Stimulated activated naive CD8-positive, alpha-beta T cell treated with anti-CD3 and anti-CD28 coated beads, Interleukin-15, Interleukin-2, amounts not matched to agents 100 ng/mL and 50 ng/mL, for 24 hours (primary cell): Measurements from ENCODE around the gene NTN1.
A peak's percentile ranks its signal among the peaks of the same experiment; 100 is the strongest.

Experiments used
- H3K27ac Mint-ChIP-seq: one replicate; pipeline ENCODE4 v1.8.0; 2021; ENCODE audit warnings: mild to moderate bottlenecking, mixed read lengths
- H3K27me3 Mint-ChIP-seq: one replicate; pipeline ENCODE4 v1.8.0; 2021; ENCODE audit warnings: mixed read lengths
- H3K36me3 Mint-ChIP-seq: one replicate; pipeline ENCODE4 v1.8.0; 2021; ENCODE audit warnings: low read depth, mixed read lengths
- H3K4me1 Mint-ChIP-seq: one replicate; pipeline ENCODE4 v1.8.0; 2021; ENCODE audit warnings: low read depth, mixed read lengths
- H3K4me3 Mint-ChIP-seq: one replicate; pipeline ENCODE4 v1.8.0; 2021; ENCODE audit warnings: mild to moderate bottlenecking, mixed read lengths
- H3K9me3 Mint-ChIP-seq: one replicate; pipeline ENCODE4 v1.8.0; 2021; ENCODE audit warnings: mixed read lengths

The NTN1 gene

DNA sequence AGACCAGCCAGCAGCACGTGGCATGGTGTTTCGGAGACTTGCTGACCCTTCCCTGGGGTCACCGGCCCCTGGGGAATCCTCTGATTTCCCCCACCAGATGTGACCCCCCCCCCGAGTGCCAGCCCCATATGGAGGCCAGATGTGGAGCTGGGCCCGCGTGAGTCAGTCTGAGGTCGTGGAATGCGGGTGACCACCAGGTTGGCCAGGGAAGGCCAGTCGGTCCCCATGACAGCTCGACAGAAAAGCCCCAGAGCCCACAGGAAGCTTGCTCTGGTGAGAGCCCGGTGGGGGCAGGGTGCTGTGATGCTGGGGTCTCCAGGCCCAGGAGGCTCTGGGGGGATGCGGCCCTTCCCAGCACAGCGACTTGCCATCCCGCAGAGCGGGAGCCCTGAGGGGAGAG is 209.0 kb downstream of the NTN1 start:
- Mint-ChIP-seq H3K27ac (no peak overlapping the region), H3K36me3 (no peaks in the 10 kb centered on the region), H3K4me1 (peaks cover 3% of the 10 kb centered on the region), H3K27me3 (peaks cover 7% of the 10 kb centered on the region), H3K4me3 (no peak overlapping the region), H3K9me3 (no peaks in the 10 kb centered on the region)

GRCh38 chr17:9230861-9231260 is 209.6 kb downstream of the NTN1 start:
- no peaks in the 10 kb centered on the region for H3K36me3 Mint-ChIP-seq
- no peaks in the 10 kb centered on the region for H3K9me3 Mint-ChIP-seq
- no peak overlapping the region for H3K27ac Mint-ChIP-seq
- H3K27me3 Mint-ChIP-seq: peaks cover 7% of the 10 kb centered on the region
- peaks cover 8% of the 10 kb centered on the region for H3K4me1 Mint-ChIP-seq
- no peak overlapping the region for H3K4me3 Mint-ChIP-seq

DNA sequence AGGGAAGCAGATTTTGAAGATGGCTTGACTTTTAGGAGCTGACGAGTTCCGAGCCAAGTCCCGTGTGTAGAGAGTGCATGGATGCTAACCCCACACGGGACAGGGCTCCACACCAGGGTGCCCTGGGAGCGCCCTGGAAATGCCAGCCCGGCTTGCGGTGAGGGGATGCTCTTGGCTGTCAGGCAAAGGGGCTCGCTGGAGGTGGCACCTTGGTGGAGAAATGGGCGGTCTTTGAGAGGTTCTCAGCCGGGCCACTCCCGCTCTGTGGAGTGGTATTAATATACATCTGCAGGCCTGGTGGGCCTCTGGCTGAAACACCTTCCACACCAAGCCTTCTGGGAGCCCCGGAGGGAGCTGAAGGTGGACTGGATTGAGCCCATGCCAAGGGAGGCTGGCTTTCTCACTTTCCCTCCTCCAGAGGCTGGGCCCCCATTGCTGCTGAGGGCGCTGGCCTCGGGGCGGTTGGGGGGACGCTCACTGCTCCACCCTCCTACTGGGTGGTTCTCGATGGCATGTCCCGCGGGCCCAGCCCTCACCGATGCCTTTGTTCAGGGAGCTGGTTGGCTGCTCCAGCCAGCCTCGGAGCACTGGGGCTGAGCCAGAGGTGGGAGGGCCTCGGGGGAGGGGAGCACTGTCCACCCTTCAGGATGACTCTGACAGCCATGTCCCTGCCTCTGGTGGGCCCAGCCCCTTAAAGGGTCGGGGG is 210.3 kb downstream of the NTN1 start:
- Mint-ChIP-seq H3K9me3 (no peaks in the 10 kb centered on the region), H3K36me3 (no peaks in the 10 kb centered on the region), H3K27ac (no peak overlapping the region), H3K27me3 (peaks cover 7% of the 10 kb centered on the region), H3K4me1 (peaks cover 8% of the 10 kb centered on the region), H3K4me3 (no peak overlapping the region)

- Mint-ChIP-seq H3K27ac (no peak overlapping the region), H3K4me3 (no peak overlapping the region)
These were observed 210.8 kb downstream of the NTN1 start for GRCh38 chr17:9232155-9232475.

DNA sequence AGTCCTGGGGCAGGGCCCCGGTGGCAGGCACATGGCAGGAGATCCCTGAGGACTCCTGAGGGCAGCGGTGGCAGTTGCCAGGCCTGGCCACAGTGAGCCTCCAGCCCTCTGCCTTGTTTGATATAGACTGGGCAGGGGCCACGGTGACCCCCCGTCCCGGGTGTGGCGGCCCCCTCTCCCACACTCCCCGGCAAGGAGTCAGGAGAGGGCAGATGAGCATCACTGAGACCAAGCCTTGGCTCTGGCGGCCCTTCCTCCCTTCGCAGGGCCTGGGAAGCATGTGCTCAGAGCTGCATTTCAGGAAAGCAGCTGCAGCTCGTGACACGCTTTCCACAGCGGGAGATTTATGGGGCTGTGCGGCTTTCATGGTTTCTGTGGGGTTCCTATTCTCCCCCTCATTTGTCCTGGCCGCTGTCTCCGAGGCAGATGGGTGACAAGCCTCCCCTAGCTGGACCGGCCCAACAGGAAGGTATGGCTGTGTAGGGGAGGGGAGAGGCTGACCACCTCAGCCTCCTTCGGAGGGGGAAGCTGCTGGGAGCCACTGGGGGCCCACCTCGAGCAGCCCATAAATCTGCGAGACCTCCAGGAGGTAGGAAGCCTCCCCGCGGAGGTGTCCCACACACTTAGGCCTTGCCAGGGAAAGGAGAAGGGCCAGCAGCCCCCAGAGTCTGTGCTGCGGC is 211.4 kb downstream of the NTN1 start:
- Mint-ChIP-seq H3K36me3 (no peaks in the 10 kb centered on the region), H3K4me1 (peaks cover 8% of the 10 kb centered on the region), H3K27ac (no peak overlapping the region), H3K27me3 (peaks cover 7% of the 10 kb centered on the region), H3K4me3 (no peak overlapping the region), H3K9me3 (no peaks in the 10 kb centered on the region)

More at GRCh38 chr17:9232155-9232475, 210.8 kb downstream of the NTN1 start:
- peaks cover 8% of the 10 kb centered on the region for H3K4me1 Mint-ChIP-seq
- H3K36me3 Mint-ChIP-seq: no peaks in the 10 kb centered on the region
- peaks cover 7% of the 10 kb centered on the region for H3K27me3 Mint-ChIP-seq
- H3K9me3 Mint-ChIP-seq: no peaks in the 10 kb centered on the region

DNA sequence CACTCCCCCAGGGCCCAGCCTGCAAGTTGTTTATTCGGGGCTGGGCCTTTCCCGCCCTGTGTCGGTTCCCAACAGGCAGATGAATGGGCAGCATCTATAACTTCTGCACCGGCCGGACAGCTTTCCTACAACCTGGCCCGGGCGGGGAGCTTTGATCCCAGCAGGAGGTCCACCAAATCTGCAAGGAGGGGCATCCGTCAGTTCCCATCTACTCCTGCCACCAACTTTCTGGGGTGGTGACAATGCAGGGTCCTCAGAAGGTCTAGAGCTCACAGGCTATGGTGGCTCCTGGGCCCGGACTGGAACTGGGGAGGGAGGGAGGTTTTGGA is 211.9 kb downstream of the NTN1 start:
- Mint-ChIP-seq H3K4me3 (no peak overlapping the region), H3K4me1 (peaks cover 8% of the 10 kb centered on the region), H3K27me3 (peaks cover 7% of the 10 kb centered on the region), H3K9me3 (no peaks in the 10 kb centered on the region), H3K27ac (no peak overlapping the region), H3K36me3 (no peaks in the 10 kb centered on the region)

DNA sequence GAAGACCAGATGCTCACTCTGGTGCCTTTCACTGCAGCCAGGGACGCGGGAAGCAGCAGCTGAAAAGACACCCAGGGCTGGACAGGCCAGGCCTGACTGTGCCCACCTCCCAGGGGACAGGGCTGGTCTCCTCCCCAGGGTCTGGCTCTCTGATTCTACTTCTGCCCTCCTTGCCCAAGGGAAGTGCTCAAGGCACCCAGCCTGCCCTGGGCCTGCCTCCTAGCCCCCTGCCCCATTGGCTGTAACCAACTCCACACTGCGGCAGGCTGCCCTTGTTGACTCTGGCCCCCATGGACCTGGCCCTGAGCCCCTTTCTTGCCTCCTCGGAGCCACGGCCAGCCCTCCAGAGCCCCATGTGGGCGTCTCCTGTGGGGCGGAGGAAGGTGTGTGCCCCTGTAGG is 212.5 kb downstream of the NTN1 start:
- Mint-ChIP-seq H3K36me3 (no peaks in the 10 kb centered on the region), H3K4me1 (peaks cover 11% of the 10 kb centered on the region), H3K4me3 (no peak overlapping the region), H3K9me3 (no peaks in the 10 kb centered on the region), H3K27ac (no peak overlapping the region), H3K27me3 (peaks cover 7% of the 10 kb centered on the region)

- Mint-ChIP-seq H3K4me3 (no peak overlapping the region), H3K4me1 (peaks cover 18% of the 10 kb centered on the region), H3K9me3 (no peaks in the 10 kb centered on the region), H3K27ac (no peak overlapping the region), H3K36me3 (no peaks in the 10 kb centered on the region), H3K27me3 (peaks cover 5% of the 10 kb centered on the region)
These were observed 213.2 kb downstream of the NTN1 start for GRCh38 chr17:9234389-9234945.

- no peak overlapping the region for H3K4me3 Mint-ChIP-seq
- H3K27me3 Mint-ChIP-seq: peaks cover 4% of the 10 kb centered on the region
- no peaks in the 10 kb centered on the region for H3K36me3 Mint-ChIP-seq
- no peaks in the 10 kb centered on the region for H3K9me3 Mint-ChIP-seq
- peak overlapping the region; percentile 9 for H3K27ac Mint-ChIP-seq
- peaks cover 21% of the 10 kb centered on the region for H3K4me1 Mint-ChIP-seq
These were observed 214.0 kb downstream of the NTN1 start for GRCh38 chr17:9235346-9235745.

DNA sequence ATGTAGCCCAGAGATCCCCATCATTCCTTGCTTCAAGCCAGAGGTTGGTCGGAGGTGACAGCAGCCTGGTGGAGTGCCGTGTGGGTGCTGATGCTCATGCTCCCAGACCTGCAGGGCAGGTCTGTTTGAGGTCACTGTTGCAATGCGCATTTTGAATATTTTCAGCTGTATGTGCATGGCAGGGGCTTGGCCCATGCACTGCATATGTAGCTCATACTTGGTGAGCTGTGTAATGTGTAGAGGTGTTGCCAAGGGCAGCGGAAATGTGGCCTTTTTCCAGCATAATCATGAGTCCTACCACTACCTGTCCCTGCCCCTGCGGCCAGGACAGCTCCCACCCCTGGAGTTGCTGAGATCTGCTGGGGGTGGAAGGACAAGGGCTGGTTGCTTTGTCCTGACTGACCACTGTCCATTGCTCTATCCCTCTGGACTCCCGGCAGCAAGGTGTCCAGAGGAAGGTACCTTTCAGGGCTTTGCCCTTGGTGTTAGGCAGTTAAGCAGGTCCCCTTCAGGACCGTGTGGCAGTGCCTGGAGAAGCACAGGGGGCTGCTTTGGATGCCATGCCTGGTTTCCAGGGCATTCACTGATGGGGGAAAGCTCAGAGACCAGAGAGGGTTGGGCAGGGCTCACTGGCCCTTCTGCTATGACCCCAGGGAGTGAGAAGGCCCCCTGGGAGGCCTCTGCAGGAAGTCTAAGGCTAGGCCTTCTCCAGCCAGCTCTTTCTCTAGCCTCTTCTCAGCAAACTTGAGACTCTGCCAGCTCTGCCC is 215.2 kb downstream of the NTN1 start:
- Mint-ChIP-seq H3K4me3 (no peak overlapping the region), H3K27me3 (peaks cover 4% of the 10 kb centered on the region), H3K27ac (no peak overlapping the region), H3K4me1 (peaks cover 22% of the 10 kb centered on the region), H3K9me3 (no peaks in the 10 kb centered on the region), H3K36me3 (no peaks in the 10 kb centered on the region)

- Mint-ChIP-seq H3K9me3 (no peaks in the 10 kb centered on the region), H3K4me3 (no peak overlapping the region), H3K27me3 (peaks cover 4% of the 10 kb centered on the region), H3K27ac (no peak overlapping the region), H3K4me1 (peaks cover 22% of the 10 kb centered on the region), H3K36me3 (no peaks in the 10 kb centered on the region)
These were observed 215.7 kb downstream of the NTN1 start for GRCh38 chr17:9237053-9237410.

- Mint-ChIP-seq H3K27me3 (peaks cover 4% of the 10 kb centered on the region), H3K4me1 (peaks cover 22% of the 10 kb centered on the region), H3K9me3 (no peaks in the 10 kb centered on the region), H3K27ac (no peak overlapping the region), H3K4me3 (no peak overlapping the region), H3K36me3 (no peaks in the 10 kb centered on the region)
These were observed 216.5 kb downstream of the NTN1 start for GRCh38 chr17:9237661-9238301.

DNA sequence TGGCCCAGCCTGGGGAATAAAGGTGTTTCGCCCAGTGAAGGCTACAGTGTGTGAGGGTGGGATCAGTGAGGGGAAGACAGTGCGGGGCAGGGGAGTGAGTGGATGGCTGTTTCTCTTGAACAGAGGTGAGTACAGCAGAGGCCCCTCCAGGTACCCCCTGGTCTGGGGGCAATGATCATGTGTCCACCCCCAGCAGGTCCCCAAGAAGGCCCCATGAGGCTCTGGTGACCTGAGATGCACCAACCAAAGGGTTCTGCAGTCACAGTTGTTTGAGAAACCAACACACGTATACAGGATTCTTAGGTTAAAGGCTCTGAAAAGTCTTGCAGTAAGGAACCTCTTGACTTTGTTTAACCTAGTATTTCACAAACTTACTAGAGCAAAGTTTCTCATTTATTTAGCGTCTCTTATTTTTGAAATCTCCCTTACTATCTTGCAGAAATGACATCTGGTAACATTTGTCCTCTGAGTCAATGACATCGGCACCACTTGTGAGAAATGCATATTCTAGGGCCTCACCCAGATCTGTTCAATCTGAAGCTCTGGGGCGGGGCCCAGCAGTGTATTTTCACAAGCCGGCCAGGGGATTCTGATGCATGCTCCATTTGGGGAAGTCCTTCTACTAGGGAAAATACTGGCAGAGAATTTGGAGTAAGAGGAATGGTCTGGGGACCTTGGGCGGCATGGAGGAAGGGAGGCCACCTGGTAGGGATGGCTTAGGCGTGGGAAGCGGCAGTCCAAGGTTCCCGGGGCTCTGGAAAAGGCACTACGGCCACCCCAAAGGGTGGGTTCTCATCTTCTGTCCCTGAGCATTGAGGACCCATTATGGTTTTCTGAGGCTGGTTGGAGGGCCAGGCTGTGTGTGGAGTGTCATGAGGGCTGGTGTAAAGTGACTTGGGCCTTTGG is 217.3 kb downstream of the NTN1 start:
- Mint-ChIP-seq H3K36me3 (no peaks in the 10 kb centered on the region), H3K9me3 (no peaks in the 10 kb centered on the region), H3K4me3 (peak overlapping the region; percentile 82), H3K27me3 (peaks cover 4% of the 10 kb centered on the region), H3K27ac (peak overlapping the region; percentile 75), H3K4me1 (peaks cover 22% of the 10 kb centered on the region)

GRCh38 chr17:9239246-9239792 is 218.0 kb downstream of the NTN1 start:
- peaks cover 22% of the 10 kb centered on the region for H3K4me1 Mint-ChIP-seq
- H3K4me3 Mint-ChIP-seq: peak overlapping the region; percentile 82
- H3K27ac Mint-ChIP-seq: peak overlapping the region; percentile 75
- no peaks in the 10 kb centered on the region for H3K36me3 Mint-ChIP-seq
- H3K9me3 Mint-ChIP-seq: no peaks in the 10 kb centered on the region
- H3K27me3 Mint-ChIP-seq: peaks cover 4% of the 10 kb centered on the region
